ENCODE data around the gene CCNB2.

- TF ChIP-seq CTCF (conservative IDR thresholded peaks at IDR 0.05 in 1 of 2, IDR thresholded peaks at IDR 0.05 in 1 of 2; ENCODE audit: low read depth in 1 of 2, low read length in 2 of 2) (no peak), EZH2 (IDR thresholded peaks at IDR 0.05; ENCODE audit: low read length, missing control alignments) (no peak)
These were observed 42.7 kb downstream of the CCNB2 start for GRCh38 chr15:59147666-59148065.
